Adrenal gland (tissue), 5 donors: ENCODE data around the gene LRRC56.

Experiments used
- POLR2A ChIP-seq, 2 donors: fragments of 450-650 bp; IDR thresholded peaks; one replicate each; pipeline ENCODE4 v1.6.1; 2017; ENCODE audit warnings: antibody characterized with exemption in 2 of 2, mild to moderate bottlenecking in 2 of 2, moderate library complexity in 1 of 2
- TF ChIP-seq, protein P1 (sequence below), 6 experiments: fragments of 450-650 bp in 4 of 6; fragments of 200-600 bp in 2 of 6; sonication (generic) in 1 of 6; IDR thresholded peaks; 1 replicate in 5 of 6; 2 replicates in 1 of 6; pipeline versions ENCODE4 v1.5.1 to v1.8.0; 2016 to 2021; ENCODE audit warnings: antibody characterized with exemption in 6 of 6, mild to moderate bottlenecking in 2 of 6, moderate library complexity in 1 of 6
- donor health status: DM: no; HTN: no; CAD: no.

- TF ChIP-seq, protein P1, sequence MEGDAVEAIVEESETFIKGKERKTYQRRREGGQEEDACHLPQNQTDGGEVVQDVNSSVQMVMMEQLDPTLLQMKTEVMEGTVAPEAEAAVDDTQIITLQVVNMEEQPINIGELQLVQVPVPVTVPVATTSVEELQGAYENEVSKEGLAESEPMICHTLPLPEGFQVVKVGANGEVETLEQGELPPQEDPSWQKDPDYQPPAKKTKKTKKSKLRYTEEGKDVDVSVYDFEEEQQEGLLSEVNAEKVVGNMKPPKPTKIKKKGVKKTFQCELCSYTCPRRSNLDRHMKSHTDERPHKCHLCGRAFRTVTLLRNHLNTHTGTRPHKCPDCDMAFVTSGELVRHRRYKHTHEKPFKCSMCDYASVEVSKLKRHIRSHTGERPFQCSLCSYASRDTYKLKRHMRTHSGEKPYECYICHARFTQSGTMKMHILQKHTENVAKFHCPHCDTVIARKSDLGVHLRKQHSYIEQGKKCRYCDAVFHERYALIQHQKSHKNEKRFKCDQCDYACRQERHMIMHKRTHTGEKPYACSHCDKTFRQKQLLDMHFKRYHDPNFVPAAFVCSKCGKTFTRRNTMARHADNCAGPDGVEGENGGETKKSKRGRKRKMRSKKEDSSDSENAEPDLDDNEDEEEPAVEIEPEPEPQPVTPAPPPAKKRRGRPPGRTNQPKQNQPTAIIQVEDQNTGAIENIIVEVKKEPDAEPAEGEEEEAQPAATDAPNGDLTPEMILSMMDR (IDR thresholded peaks at IDR 0.05) = no peak
- no peak for TF ChIP-seq POLR2A (IDR thresholded peaks at IDR 0.05)
Measured at GRCh38 chr11:593347-593746, 56.0 kb downstream of the LRRC56 start.
